ENCODE results near the gene GRPEL1.

GRCh38 chr4:7009564-7009963 lies 58.3 kb downstream of the GRPEL1 start:
- TF ChIP-seq CTCF (IDR thresholded peaks at IDR 0.05; ENCODE audit: low read depth, low read length, poor library complexity, severe bottlenecking) (no peak), EZH2phosphoT487 (IDR thresholded peaks at IDR 0.05; ENCODE audit: borderline replicate concordance, low read length) (no peak)
